ENCODE measurements around the gene PABPN1L.

Gene PABPN1L

DNA sequence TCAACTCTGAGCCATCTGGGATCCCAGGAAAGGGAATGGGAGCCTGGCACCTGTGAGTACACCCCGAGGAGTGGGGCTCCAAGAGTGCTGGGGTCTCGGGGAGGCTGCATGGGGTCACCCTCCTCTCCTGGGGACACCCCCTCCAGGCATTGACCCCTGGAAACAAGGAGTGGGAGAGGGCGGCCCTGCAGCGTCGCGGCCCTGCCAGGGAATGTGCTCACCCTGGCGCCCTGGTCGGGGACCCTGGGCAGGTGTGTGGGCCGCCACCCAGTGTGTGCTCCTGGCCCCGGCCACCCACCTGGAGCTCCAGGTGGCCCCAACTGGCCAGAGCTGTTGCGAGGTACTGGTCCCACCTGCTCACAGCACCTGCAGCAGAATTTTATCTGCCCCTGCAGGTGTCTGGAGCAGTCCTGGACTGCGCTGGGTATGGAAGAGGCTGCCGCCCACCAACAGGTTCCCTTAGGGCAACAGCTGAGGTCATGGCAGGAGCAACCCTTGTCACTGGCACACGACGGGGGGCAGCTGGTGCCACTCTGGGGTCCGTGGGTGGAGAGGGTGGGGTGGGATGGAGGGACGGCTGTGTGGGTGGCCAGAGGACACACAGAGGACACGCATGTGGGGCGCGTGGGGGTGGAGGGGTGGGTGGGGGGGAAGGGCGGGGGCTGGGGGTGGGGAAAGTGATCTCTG is 5.4 kb upstream of the PABPN1L start:
- Mint-ChIP-seq H3K4me1 (peaks cover 6% of the 10 kb centered on the region), H3K27ac (no peak overlapping the region), H3K9me3 (no peaks in the 10 kb centered on the region), H3K27me3 (peaks cover 46% of the 10 kb centered on the region), H3K36me3 (no peaks in the 10 kb centered on the region), H3K4me3 (no peak overlapping the region)
- CTCF ChIA-PET: interaction anchor here (0.6 kb wide), 1 partner anchor 156 kb away, joined by 3 read pairs; no protein-coding TSS in a partner anchor
- no peak for DNase-seq

DNA sequence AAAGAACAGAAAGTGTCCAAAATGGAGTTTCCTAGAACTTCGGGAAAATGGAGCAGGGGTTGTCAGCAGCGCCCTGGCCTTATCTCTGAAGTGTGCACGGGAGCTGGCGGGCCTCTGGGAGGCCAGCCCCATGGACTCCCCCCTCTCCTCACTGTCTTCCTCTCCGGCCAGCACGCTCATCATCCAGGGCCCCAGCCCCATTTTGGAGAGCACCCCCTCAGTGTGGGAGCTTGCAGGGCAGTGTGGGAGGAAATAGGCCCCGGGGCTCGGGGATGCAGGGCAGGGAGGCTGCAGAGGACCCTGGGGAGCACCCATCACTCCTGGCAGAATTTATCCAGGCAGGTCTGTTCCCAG is 4.9 kb upstream of the PABPN1L start:
- Mint-ChIP-seq H3K36me3 (no peaks in the 10 kb centered on the region), H3K27me3 (peaks cover 48% of the 10 kb centered on the region)

DNA sequence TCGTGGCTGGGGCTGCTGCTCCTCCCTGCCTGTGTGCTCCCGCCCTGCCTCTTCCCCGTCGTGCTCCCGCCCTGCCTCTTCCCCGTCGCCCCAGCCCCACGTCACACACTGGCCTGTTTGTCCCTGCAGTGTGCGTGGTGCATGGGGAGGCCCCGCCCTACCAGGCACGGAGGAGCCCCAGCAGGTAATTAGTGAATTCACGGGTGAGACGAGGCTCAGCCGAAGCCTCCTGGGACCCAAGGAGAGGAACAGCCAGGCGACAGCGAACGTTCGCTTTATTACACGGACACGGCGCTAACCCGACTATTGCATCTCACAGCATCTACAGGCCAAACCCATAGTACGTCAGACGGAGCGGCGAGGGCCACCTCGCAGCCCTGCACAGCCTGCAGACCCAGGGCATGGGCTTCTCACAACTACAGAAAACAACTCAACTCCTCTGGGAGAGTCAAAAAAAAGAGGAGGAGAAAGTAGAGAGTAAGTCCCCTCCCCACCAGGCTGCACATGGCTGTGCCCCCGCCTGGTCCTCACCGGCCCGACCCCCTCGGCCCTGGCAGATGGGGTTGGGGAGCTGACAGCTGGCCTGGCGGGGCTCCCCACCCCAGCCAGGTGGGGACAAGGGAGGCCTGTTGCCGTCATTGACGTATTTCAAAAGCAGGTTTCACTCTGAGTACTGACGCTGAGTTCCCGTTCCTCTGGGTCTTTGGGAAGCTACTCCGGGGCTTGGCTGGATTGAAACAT is 4.3 kb upstream of the PABPN1L start:
- CTCF ChIA-PET: interaction anchor here (0.6 kb wide), 1 partner anchor 157 kb away, joined by 3 read pairs; no protein-coding TSS in a partner anchor
- H3K36me3 Mint-ChIP-seq: no peaks in the 10 kb centered on the region
- H3K27ac Mint-ChIP-seq: no peak overlapping the region
- peaks cover 50% of the 10 kb centered on the region for H3K27me3 Mint-ChIP-seq
- no peak overlapping the region for H3K4me3 Mint-ChIP-seq
- no peaks in the 10 kb centered on the region for H3K9me3 Mint-ChIP-seq
- H3K4me1 Mint-ChIP-seq: peaks cover 6% of the 10 kb centered on the region
- DNase-seq: no peak

More for the DNA sequence above, 4.9 kb upstream of the PABPN1L start:
- CTCF ChIA-PET: interaction anchor here (0.6 kb wide), 1 partner anchor 157 kb away, joined by 3 read pairs; no protein-coding TSS in a partner anchor
- Mint-ChIP-seq H3K4me1 (peaks cover 6% of the 10 kb centered on the region), H3K4me3 (no peak overlapping the region), H3K27ac (no peak overlapping the region), H3K9me3 (no peaks in the 10 kb centered on the region)
- no peak for DNase-seq

DNA sequence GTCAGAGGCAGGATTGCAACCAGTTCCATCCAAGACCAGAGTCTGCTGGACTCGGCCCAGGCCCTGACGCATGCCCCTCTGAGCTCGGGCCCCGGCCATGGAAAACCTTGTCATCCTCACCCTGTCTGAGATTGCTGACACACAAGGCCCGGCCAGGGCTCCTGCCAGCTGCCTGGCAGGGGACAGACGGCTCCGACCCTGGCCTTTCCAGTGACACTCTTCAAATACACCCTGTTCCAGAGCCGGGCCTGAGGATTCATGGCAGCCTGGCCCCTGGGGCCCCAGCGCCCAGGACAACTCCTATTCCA is 3.2 kb upstream of the PABPN1L start:
- no peaks in the 10 kb centered on the region for H3K9me3 Mint-ChIP-seq
- no peak overlapping the region for H3K27ac Mint-ChIP-seq
- no peak for DNase-seq
- peaks cover 6% of the 10 kb centered on the region for H3K4me1 Mint-ChIP-seq
- peaks cover 50% of the 10 kb centered on the region for H3K27me3 Mint-ChIP-seq
- CTCF ChIA-PET: no interaction called here
- H3K36me3 Mint-ChIP-seq: no peaks in the 10 kb centered on the region
- no peak overlapping the region for H3K4me3 Mint-ChIP-seq

DNA sequence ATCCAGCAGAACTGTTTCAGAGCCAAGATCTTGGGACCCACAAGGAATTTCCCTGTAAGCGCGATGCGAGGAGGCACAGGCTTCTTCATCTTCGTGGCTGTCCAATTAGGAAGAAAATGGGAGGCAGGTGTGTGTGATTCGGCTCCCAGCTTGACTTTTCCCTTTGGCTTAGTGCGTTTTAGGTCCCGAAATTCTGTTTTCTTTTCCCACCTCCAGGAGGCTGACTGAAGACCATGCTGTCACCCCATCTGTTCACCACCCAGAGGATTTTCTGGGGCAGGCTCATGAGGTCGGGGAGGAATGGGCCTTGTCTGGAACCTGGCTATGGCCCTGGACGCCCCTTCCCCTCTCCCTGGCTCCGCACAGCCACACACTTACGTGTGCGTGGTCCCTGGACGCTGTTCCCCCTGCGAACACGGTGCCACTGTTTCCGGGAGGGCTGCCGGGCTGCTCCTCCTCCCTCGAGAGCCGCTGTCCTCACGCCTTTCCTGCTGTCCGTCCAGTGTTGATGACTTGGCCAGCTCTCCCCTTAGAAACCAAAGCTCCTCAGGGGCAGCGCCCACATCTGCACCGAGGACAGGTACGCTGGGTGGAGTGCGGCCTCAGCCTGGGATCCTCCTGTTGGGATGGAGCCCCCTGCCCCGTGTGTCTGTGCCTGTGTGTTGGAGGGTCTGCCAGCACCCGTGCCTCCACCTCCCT is 2.7 kb upstream of the PABPN1L start:
- H3K27ac Mint-ChIP-seq: no peak overlapping the region
- peaks cover 6% of the 10 kb centered on the region for H3K4me1 Mint-ChIP-seq
- H3K9me3 Mint-ChIP-seq: no peaks in the 10 kb centered on the region
- no peaks in the 10 kb centered on the region for H3K36me3 Mint-ChIP-seq
- H3K27me3 Mint-ChIP-seq: peaks cover 48% of the 10 kb centered on the region
- H3K4me3 Mint-ChIP-seq: no peak overlapping the region
- CTCF ChIA-PET: interaction anchor here (1.0 kb wide), 1 partner anchor 11 kb away, joined by 5 read pairs; no protein-coding TSS in a partner anchor
- no peak for DNase-seq

DNA sequence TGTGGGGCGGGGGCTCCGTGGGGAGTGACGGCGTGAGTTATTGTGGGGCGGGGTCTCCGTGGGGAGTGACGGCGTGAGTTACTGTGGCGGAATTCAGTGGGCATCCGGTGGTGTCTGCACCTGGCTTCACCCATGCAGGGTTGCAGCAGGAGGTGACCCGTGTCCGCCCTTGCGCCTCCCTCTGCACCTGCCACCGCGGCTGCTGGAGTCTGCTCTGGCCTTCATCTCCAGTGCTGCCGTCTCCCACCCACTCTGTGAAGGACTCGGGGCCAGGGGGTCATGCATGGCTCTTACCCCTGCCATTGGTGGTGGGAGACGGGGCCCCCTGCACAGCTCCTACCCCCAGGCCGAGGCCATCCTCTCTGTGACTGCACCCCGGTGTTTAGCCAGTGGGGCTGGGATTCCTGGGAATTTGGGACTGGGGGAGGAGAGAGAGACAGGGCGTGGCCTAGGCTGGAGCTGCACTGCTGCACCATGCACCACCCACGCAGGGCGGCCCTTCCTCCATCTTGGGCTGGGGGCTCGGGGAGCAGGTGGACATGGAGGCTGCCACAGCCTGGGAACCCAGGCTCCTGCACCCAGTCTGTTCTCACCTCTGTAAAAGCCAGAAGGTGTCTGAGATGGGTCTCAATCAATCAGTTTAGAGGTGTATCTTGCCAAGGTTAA is 1.3 kb upstream of the PABPN1L start:
- DNase-seq: no peak
- H3K9me3 Mint-ChIP-seq: no peaks in the 10 kb centered on the region
- no peak overlapping the region for H3K4me3 Mint-ChIP-seq
- H3K4me1 Mint-ChIP-seq: peaks cover 6% of the 10 kb centered on the region
- H3K27me3 Mint-ChIP-seq: peaks cover 44% of the 10 kb centered on the region
- CTCF ChIA-PET: no interaction called here
- H3K36me3 Mint-ChIP-seq: no peaks in the 10 kb centered on the region
- H3K27ac Mint-ChIP-seq: no peak overlapping the region

DNA sequence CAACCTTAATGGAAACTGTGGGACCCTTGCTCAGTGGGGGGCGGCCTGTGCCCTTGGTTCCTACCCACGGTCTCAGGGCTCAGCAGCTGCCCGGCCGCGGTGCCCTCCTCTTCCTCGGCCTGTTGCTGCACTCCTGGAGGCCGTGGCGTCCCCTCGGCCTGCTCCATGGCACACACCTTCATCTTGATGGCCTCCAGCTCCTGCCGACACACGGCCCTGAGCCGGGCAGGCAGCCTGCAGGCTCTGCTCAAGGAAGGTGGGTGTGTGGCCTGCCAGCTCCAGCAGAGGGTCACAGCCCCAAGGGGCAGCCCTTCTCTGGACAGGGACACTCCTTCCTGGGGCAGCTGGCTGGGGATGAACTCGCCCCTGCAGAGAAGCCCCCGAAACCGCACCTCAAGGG is 718 bp downstream of the PABPN1L start:
- H3K27me3 Mint-ChIP-seq: peaks cover 35% of the 10 kb centered on the region
- H3K9me3 Mint-ChIP-seq: no peaks in the 10 kb centered on the region
- DNase-seq: no peak
- no peak overlapping the region for H3K27ac Mint-ChIP-seq
- peaks cover 3% of the 10 kb centered on the region for H3K4me1 Mint-ChIP-seq
- H3K4me3 Mint-ChIP-seq: no peak overlapping the region
- CTCF ChIA-PET: interaction anchor here (0.5 to 1.2 kb wide), 2 partner anchors 8 to 79 kb away, joined by 3 read pairs; no protein-coding TSS in a partner anchor
- H3K36me3 Mint-ChIP-seq: peaks cover 6% of the 10 kb centered on the region

DNA sequence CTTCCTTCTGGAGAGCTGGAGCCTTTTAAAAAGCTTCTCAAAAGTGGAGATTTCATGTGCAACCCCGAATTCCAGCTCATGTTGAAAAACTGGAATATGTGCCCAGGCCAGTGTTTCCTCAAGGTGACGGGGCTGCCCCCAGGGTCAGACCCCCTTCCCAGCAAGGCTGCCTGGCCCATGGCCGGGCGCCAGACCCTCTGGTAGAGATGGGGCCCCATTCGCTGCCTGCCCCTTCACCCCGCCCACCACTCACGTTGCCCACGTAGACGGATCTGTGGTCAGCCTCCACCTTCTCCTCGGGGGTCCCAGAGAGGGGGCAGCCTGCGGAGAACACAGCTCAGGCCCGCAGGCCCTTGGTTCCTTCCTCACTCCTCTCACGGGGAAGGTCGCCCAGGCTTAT is 1.1 kb downstream of the PABPN1L start:
- CTCF ChIA-PET: interaction anchor here (0.8 kb wide), 2 partner anchors 25 to 128 kb away, joined by 3 read pairs; no protein-coding TSS in a partner anchor
- H3K27me3 Mint-ChIP-seq: peaks cover 31% of the 10 kb centered on the region
- H3K27ac Mint-ChIP-seq: no peak overlapping the region
- no peak for DNase-seq
- no peaks in the 10 kb centered on the region for H3K9me3 Mint-ChIP-seq
- peaks cover 7% of the 10 kb centered on the region for H3K36me3 Mint-ChIP-seq
- H3K4me1 Mint-ChIP-seq: no peaks in the 10 kb centered on the region
- H3K4me3 Mint-ChIP-seq: no peak overlapping the region

DNA sequence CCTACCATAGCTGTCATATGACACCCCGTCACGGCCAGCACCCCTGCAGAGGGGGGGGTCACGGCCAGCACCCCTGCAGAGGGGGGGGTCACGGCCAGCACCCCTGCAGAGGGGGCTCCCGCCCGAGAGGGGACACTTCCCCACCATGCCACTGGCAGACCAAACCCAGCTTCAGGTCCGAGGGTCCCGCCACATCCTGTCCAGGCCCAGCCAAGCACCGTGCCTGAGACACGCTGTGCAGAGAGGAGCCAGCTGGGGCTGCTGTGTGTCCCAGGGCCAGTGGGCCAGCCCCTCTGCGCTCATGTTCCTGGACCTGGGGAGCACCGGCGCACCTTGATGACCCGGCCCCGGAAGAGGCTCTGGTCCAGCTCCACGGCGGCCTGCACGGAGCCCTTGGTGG is 1.9 kb downstream of the PABPN1L start:
- DNase-seq: no peak
- Mint-ChIP-seq H3K4me1 (no peaks in the 10 kb centered on the region), H3K4me3 (no peak overlapping the region), H3K36me3 (peaks cover 13% of the 10 kb centered on the region), H3K27me3 (peaks cover 23% of the 10 kb centered on the region), H3K9me3 (no peaks in the 10 kb centered on the region), H3K27ac (no peak overlapping the region)
- CTCF ChIA-PET: interaction anchor here (0.8 kb wide), 2 partner anchors 25 to 127 kb away, joined by 3 read pairs; no protein-coding TSS in a partner anchor

DNA sequence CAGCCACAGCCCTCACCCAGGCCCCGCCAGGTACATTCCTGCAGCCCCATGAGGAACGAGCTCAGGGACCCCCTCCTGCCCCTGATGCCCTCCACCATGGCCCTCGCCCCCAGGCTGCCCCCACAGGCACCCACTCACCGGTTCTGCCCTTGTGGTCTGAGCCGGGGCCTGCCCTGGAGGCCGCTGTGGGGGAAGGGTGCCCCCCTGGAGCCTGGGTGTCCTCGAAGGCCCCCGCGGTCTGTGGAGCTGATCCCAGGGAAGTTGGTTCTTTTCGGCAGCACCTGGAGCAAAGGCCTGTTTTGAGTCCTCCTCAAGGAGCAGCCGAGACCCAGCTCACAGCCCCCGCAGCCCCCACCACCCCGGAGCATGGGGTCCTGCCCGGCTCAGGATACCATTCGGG is 2.4 kb downstream of the PABPN1L start:
- no peak for DNase-seq
- Mint-ChIP-seq H3K36me3 (peaks cover 13% of the 10 kb centered on the region), H3K9me3 (no peaks in the 10 kb centered on the region), H3K4me1 (peaks cover 2% of the 10 kb centered on the region), H3K27me3 (peaks cover 19% of the 10 kb centered on the region), H3K4me3 (no peak overlapping the region), H3K27ac (no peak overlapping the region)
- CTCF ChIA-PET: no interaction called here

DNA sequence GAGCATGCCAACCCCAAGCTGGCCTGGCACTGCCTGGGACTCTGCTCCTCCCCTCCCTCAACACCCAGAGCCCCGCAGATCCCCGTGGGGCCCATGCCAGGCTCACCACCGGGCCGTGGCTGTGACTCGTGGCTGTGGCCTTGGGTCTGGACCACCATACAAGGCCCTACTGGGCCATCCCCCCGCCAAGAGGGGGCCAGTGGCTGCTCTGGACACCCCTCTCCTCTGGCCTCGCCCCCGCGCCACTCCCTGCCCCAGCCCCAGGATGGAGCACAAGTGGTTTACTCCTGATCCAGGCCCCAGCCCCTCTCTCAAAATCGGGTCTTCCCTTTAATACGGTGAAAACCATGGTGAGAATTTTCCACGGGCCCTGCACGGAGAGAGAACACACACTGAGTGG is 3.0 kb downstream of the PABPN1L start:
- Mint-ChIP-seq H3K9me3 (no peaks in the 10 kb centered on the region), H3K27me3 (peaks cover 12% of the 10 kb centered on the region), H3K4me1 (peaks cover 7% of the 10 kb centered on the region), H3K36me3 (peaks cover 15% of the 10 kb centered on the region), H3K4me3 (no peak overlapping the region), H3K27ac (no peak overlapping the region)
- DNase-seq: no peak
- CTCF ChIA-PET: no interaction called here

DNA sequence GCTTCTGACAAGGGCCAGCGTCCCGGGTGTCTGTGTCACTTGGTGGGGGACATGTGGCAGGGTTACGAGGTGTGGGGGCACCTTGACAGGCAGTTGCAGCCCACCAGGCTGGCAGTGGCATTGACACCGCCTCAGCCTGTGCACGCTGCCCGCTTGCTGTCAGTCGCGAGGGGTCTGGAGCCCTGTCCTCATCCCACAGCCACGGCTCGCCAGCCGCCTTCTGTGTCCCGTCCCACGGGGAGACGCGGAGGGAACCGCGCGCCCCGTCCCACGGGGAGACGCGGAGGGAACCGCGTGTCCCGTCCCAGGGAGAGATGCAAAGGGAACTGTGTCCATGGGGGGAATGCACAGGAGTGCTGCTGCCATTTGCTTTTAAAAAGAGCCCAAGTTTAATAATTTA is 3.5 kb downstream of the PABPN1L start:
- Mint-ChIP-seq H3K4me3 (no peak overlapping the region), H3K27me3 (peaks cover 11% of the 10 kb centered on the region), H3K4me1 (peaks cover 12% of the 10 kb centered on the region), H3K36me3 (peaks cover 16% of the 10 kb centered on the region), H3K9me3 (no peaks in the 10 kb centered on the region), H3K27ac (no peak overlapping the region)
- CTCF ChIA-PET: no interaction called here
- DNase-seq: no peak

DNA sequence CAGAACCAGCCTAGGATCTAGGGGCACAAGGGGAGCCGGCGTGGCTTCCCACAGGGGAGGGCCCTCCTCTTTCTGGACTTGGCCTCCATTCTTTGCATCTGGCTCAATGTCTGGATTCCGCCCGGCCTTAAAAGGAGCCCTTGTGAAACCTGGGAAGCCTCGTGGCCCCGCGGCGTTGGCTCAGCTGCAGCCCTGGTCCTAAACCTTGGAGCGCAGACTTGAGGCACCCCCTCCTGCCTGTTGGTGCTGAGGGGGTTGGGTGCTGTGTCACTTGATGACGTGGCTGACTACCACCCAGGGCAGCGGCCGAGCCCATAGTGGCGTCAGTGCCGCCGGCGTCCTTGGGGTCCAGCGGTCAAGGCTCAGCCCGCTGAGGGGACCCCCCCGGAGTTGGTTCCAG is 5.1 kb downstream of the PABPN1L start:
- Mint-ChIP-seq H3K27ac (no peak overlapping the region), H3K27me3 (peaks cover 3% of the 10 kb centered on the region), H3K9me3 (no peaks in the 10 kb centered on the region), H3K4me3 (no peak overlapping the region), H3K36me3 (peaks cover 16% of the 10 kb centered on the region), H3K4me1 (peaks cover 17% of the 10 kb centered on the region)
- CTCF ChIA-PET: no interaction called here
- no peak for DNase-seq

DNA sequence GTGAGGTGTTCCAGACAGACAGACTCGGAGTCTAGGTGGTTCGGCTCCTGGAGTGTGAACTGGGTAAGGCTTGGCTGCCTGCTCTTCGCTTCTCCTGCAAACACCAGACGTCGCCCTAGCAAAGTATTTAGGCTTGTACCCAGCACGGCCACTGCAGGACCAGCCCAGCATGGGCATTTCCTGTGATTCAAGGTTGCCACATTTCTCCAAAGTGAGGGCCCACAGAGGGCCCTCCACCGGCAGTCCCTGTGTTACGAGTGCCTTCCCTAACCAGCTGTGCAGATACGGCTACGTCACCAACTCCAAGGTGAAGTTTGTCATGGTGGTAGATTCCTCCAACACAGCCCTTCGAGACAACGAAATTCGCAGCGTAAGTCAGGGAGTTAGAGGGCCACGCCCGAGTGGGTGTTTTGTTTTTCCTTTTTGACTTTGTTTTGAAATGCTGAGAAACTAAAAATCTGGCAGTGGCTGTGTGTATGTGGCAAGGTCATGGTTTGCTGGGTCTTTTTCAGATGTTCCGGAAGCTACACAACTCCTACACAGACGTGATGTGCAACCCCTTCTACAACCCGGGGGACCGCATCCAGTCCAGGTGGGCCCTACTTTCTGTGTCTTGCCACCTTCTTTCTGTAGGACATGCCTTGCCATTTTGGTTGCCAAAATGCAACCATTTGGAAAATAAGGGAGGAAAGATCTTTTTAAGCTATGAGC is 6.9 kb downstream of the PABPN1L start:
- no peaks in the 10 kb centered on the region for H3K9me3 Mint-ChIP-seq

More for the DNA sequence above, 6.9 kb downstream of the PABPN1L start:
- Mint-ChIP-seq H3K4me3 (no peak overlapping the region), H3K27me3 (no peaks in the 10 kb centered on the region), H3K27ac (no peak overlapping the region), H3K4me1 (peaks cover 31% of the 10 kb centered on the region), H3K36me3 (peaks cover 16% of the 10 kb centered on the region)
- no peak for DNase-seq
- CTCF ChIA-PET: no interaction called here

Data from activated naive CD4-positive, alpha-beta T cell treated with anti-CD3 and anti-CD28 coated beads, Interleukin-2, amount 10 ng/mL, durations not matched to agents 7 days and 5 days (primary cell).